WTC11 (cell line): ENCODE data around the gene TASL. TPM values are rescaled to one million over a fixed set of nuclear protein-coding genes. Genes with fewer than 3 reads are reported as not detected.

ENCODE experiments used
- ATAC-seq: fragments of 200-7000 bp; cut with Tn5 transposase; 2 replicates; pipeline ENCODE4 v1.10.0; 2021; ENCODE audit warnings: mild to moderate bottlenecking, moderate library complexity
- CTCF ChIA-PET: fragments of 300-600 bp; sonication (Branson Sonifier 250); formaldehyde crosslinking; loops from one replicate; lab custom pipeline; 2021; ENCODE audit warnings: antibody characterized with exemption; lab: Charles Lee
- POLR2A ChIA-PET: fragments of 350-600 bp; sonication (Branson Sonifier 250); formaldehyde crosslinking; loops from one replicate; lab custom pipeline; 2021; ENCODE audit warnings: antibody characterized with exemption; lab: Charles Lee
- DNase-seq: peaks from one replicate; pipeline ENCODE4 v3.0.0; 2021; ENCODE audit warnings: low spot score
- H3K27ac Mint-ChIP-seq: 2 replicates; pipeline ENCODE4 v1.8.0; 2021; ENCODE audit warnings: mixed read lengths
- H3K27me3 Mint-ChIP-seq: 2 replicates; pipeline ENCODE4 v1.8.0; 2021; ENCODE audit warnings: low read depth, mild to moderate bottlenecking, moderate library complexity, mixed read lengths
- H3K36me3 Mint-ChIP-seq: 2 replicates; pipeline ENCODE4 v1.8.0; 2021; ENCODE audit warnings: mixed read lengths
- H3K4me1 Mint-ChIP-seq: 2 replicates; pipeline ENCODE4 v1.8.0; 2022; ENCODE audit warnings: mixed read lengths
- H3K4me3 Mint-ChIP-seq: 2 replicates; pipeline ENCODE4 v1.8.0; 2021; ENCODE audit warnings: mild to moderate bottlenecking, moderate library complexity, mixed read lengths
- H3K9me3 Mint-ChIP-seq: 2 replicates; pipeline ENCODE4 v1.8.0; 2021; ENCODE audit warnings: mixed read lengths
- ATF2 ChIP-seq: sonication (generic); formaldehyde crosslinking; IDR thresholded peaks from 2 replicates; pipeline ENCODE4 v1.8.1; 2022; ENCODE audit warnings: low read depth, missing genetic modification reagents, borderline replicate concordance
- CBFB ChIP-seq: sonication (generic); formaldehyde crosslinking; IDR thresholded peaks from 2 replicates; pipeline ENCODE4 v1.8.1; 2022; ENCODE audit warnings: mild to moderate bottlenecking, low read depth, missing genetic modification reagents
- E2F5 ChIP-seq: sonication (generic); formaldehyde crosslinking; IDR thresholded peaks from 2 replicates; pipeline ENCODE4 v1.8.1; 2022; ENCODE audit warnings: mild to moderate bottlenecking, moderate library complexity, missing genetic modification reagents
- EMX1 ChIP-seq: fragments of 250-450 bp; sonication (Bioruptor Pico); IDR thresholded peaks from 2 replicates; pipeline ENCODE4 v1.8.0; 2021; ENCODE audit warnings: mild to moderate bottlenecking
- ESRRA ChIP-seq: sonication (generic); formaldehyde crosslinking; IDR thresholded peaks from 2 replicates; pipeline ENCODE4 v1.8.1; 2022; ENCODE audit warnings: mild to moderate bottlenecking, missing genetic modification reagents, borderline replicate concordance
- JAZF1 ChIP-seq: fragments of 250-450 bp; sonication (Bioruptor Pico); IDR thresholded peaks from 2 replicates; pipeline ENCODE4 v1.9.0; 2021; ENCODE audit warnings: moderate library complexity, mild to moderate bottlenecking, inconsistent platforms
- JUN ChIP-seq: sonication (generic); formaldehyde crosslinking; IDR thresholded peaks from 2 replicates; pipeline ENCODE4 v1.8.0; 2023; ENCODE audit warnings: mild to moderate bottlenecking, missing genetic modification reagents
- NR2C2 ChIP-seq: sonication (generic); formaldehyde crosslinking; IDR thresholded peaks from 2 replicates; pipeline ENCODE4 v1.8.0; 2022; ENCODE audit warnings: mild to moderate bottlenecking, missing genetic modification reagents
- SMAD4 ChIP-seq: sonication (generic); formaldehyde crosslinking; IDR thresholded peaks from 2 replicates; pipeline ENCODE4 v1.8.0; 2022; ENCODE audit warnings: mild to moderate bottlenecking, missing genetic modification reagents
- ZBTB43 ChIP-seq: sonication (generic); formaldehyde crosslinking; IDR thresholded peaks from 2 replicates; pipeline ENCODE4 v1.8.1; 2023; ENCODE audit warnings: mild to moderate bottlenecking, missing genetic modification reagents
- ZNF121 ChIP-seq: sonication (generic); formaldehyde crosslinking; IDR thresholded peaks from 2 replicates; pipeline ENCODE4 v1.8.0; 2023; ENCODE audit warnings: missing genetic modification reagents
- ZNF512 ChIP-seq: sonication (generic); formaldehyde crosslinking; IDR thresholded peaks from 2 replicates; pipeline ENCODE4 v1.8.1; 2022; ENCODE audit warnings: missing genetic modification reagents, borderline replicate concordance
- total RNA-seq: library from RNA; stranded (reverse); gene quantifications from 3 replicates; pipeline ENCODE4 v1.2.3, GENCODE V29; 2021
- TF ChIP-seq, protein P1 (sequence below): sonication (generic); formaldehyde crosslinking; conservative IDR thresholded peaks from 2 replicates; pipeline ENCODE4 v1.8.1; 2022; ENCODE audit warnings: mild to moderate bottlenecking, missing genetic modification reagents
- TF ChIP-seq, protein P2 (sequence below): sonication (generic); formaldehyde crosslinking; IDR thresholded peaks from 2 replicates; pipeline ENCODE4 v1.8.0; 2023; ENCODE audit warnings: missing genetic modification reagents, mild to moderate bottlenecking, borderline replicate concordance
- TF ChIP-seq, protein P3 (sequence below): sonication (generic); formaldehyde crosslinking; IDR thresholded peaks from 2 replicates; pipeline ENCODE4 v1.8.1; 2023; ENCODE audit warnings: mild to moderate bottlenecking, missing genetic modification reagents
- TF ChIP-seq, protein P4 (sequence below): sonication (generic); formaldehyde crosslinking; IDR thresholded peaks from 2 replicates; pipeline ENCODE4 v1.8.0; 2022; ENCODE audit warnings: missing genetic modification reagents
- TF ChIP-seq, protein P5 (sequence below): fragments of 250-450 bp; sonication (Bioruptor Pico); IDR thresholded peaks from 2 replicates; pipeline ENCODE4 v1.8.0; 2021; ENCODE audit warnings: mild to moderate bottlenecking

TASL gene
- total RNA-seq, 1 experiment from 2014 or later: not detected

- ChIA-PET CTCF (no interaction called here), POLR2A (no interaction called here)
- Mint-ChIP-seq H3K27me3 (no peaks in the 10 kb centered on the region), H3K9me3 (no peaks in the 10 kb centered on the region), H3K27ac (no peak overlapping the region; the same call in 1 of the 2 replicates), H3K36me3 (no peaks in the 10 kb centered on the region), H3K4me3 (no peak overlapping the region), H3K4me1 (peaks cover 6% of the 10 kb centered on the region)
- no peak for ATAC-seq
- no peak for DNase-seq
- TF ChIP-seq NR2C2 (CRISPR knock-in tag) (no peak), ESRRA (CRISPR knock-in tag) (no peak), ZNF512 (no peak), JUN (CRISPR knock-in tag) (no peak), JAZF1 (CRISPR knock-in tag) (no peak), E2F5 (CRISPR knock-in tag) (no peak), ATF2 (CRISPR knock-in tag) (no peak)
- TF ChIP-seq, protein P1, sequence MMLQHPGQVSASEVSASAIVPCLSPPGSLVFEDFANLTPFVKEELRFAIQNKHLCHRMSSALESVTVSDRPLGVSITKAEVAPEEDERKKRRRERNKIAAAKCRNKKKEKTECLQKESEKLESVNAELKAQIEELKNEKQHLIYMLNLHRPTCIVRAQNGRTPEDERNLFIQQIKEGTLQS (CRISPR knock-in tag): no peak
Measured at GRCh38 chrX:30610026-30610425, 32.5 kb upstream of the TASL start.

DNA sequence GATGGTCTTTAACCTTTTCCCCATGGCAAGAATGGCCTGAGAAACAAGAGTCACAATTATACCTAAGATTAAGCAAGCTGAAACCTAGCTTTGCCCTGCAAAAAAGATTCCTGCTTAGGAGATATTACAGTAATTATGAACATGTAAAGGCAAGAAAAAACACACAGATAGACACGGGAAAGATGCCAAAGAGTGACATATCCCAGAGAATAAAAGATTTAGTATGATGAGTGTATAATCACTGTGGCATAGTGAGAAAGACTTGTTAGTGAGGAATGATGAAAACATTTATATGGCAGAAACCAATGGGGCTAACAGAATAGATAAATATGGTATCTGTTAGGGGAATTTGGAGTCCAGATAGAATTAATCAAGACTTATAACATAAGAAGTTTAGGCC, 29.6 kb upstream of the TASL start:
- no peak overlapping the region for H3K4me3 Mint-ChIP-seq
- no peaks in the 10 kb centered on the region for H3K36me3 Mint-ChIP-seq
- DNase-seq: no peak
- H3K9me3 Mint-ChIP-seq: no peaks in the 10 kb centered on the region
- H3K4me1 Mint-ChIP-seq: peaks cover 6% of the 10 kb centered on the region
- no peak overlapping the region for H3K27ac Mint-ChIP-seq
- no peaks in the 10 kb centered on the region for H3K27me3 Mint-ChIP-seq
- no peak for ATAC-seq
- POLR2A ChIA-PET: no interaction called here
- CTCF ChIA-PET: no interaction called here
- TF ChIP-seq, protein P2, sequence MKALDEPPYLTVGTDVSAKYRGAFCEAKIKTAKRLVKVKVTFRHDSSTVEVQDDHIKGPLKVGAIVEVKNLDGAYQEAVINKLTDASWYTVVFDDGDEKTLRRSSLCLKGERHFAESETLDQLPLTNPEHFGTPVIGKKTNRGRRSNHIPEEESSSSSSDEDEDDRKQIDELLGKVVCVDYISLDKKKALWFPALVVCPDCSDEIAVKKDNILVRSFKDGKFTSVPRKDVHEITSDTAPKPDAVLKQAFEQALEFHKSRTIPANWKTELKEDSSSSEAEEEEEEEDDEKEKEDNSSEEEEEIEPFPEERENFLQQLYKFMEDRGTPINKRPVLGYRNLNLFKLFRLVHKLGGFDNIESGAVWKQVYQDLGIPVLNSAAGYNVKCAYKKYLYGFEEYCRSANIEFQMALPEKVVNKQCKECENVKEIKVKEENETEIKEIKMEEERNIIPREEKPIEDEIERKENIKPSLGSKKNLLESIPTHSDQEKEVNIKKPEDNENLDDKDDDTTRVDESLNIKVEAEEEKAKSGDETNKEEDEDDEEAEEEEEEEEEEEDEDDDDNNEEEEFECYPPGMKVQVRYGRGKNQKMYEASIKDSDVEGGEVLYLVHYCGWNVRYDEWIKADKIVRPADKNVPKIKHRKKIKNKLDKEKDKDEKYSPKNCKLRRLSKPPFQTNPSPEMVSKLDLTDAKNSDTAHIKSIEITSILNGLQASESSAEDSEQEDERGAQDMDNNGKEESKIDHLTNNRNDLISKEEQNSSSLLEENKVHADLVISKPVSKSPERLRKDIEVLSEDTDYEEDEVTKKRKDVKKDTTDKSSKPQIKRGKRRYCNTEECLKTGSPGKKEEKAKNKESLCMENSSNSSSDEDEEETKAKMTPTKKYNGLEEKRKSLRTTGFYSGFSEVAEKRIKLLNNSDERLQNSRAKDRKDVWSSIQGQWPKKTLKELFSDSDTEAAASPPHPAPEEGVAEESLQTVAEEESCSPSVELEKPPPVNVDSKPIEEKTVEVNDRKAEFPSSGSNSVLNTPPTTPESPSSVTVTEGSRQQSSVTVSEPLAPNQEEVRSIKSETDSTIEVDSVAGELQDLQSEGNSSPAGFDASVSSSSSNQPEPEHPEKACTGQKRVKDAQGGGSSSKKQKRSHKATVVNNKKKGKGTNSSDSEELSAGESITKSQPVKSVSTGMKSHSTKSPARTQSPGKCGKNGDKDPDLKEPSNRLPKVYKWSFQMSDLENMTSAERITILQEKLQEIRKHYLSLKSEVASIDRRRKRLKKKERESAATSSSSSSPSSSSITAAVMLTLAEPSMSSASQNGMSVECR (CRISPR knock-in tag): no peak
- TF ChIP-seq ZBTB43 (CRISPR knock-in tag) (no peak), EMX1 (no peak), E2F5 (CRISPR knock-in tag) (no peak), CBFB (no peak), SMAD4 (CRISPR knock-in tag) (no peak), ZNF121 (CRISPR knock-in tag) (no peak)
- TF ChIP-seq, protein P3, sequence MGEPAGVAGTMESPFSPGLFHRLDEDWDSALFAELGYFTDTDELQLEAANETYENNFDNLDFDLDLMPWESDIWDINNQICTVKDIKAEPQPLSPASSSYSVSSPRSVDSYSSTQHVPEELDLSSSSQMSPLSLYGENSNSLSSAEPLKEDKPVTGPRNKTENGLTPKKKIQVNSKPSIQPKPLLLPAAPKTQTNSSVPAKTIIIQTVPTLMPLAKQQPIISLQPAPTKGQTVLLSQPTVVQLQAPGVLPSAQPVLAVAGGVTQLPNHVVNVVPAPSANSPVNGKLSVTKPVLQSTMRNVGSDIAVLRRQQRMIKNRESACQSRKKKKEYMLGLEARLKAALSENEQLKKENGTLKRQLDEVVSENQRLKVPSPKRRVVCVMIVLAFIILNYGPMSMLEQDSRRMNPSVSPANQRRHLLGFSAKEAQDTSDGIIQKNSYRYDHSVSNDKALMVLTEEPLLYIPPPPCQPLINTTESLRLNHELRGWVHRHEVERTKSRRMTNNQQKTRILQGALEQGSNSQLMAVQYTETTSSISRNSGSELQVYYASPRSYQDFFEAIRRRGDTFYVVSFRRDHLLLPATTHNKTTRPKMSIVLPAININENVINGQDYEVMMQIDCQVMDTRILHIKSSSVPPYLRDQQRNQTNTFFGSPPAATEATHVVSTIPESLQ: no peak
- TF ChIP-seq, protein P4, sequence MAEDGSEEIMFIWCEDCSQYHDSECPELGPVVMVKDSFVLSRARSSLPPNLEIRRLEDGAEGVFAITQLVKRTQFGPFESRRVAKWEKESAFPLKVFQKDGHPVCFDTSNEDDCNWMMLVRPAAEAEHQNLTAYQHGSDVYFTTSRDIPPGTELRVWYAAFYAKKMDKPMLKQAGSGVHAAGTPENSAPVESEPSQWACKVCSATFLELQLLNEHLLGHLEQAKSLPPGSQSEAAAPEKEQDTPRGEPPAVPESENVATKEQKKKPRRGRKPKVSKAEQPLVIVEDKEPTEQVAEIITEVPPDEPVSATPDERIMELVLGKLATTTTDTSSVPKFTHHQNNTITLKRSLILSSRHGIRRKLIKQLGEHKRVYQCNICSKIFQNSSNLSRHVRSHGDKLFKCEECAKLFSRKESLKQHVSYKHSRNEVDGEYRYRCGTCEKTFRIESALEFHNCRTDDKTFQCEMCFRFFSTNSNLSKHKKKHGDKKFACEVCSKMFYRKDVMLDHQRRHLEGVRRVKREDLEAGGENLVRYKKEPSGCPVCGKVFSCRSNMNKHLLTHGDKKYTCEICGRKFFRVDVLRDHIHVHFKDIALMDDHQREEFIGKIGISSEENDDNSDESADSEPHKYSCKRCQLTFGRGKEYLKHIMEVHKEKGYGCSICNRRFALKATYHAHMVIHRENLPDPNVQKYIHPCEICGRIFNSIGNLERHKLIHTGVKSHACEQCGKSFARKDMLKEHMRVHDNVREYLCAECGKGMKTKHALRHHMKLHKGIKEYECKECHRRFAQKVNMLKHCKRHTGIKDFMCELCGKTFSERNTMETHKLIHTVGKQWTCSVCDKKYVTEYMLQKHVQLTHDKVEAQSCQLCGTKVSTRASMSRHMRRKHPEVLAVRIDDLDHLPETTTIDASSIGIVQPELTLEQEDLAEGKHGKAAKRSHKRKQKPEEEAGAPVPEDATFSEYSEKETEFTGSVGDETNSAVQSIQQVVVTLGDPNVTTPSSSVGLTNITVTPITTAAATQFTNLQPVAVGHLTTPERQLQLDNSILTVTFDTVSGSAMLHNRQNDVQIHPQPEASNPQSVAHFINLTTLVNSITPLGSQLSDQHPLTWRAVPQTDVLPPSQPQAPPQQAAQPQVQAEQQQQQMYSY: no peak
- TF ChIP-seq, protein P5, sequence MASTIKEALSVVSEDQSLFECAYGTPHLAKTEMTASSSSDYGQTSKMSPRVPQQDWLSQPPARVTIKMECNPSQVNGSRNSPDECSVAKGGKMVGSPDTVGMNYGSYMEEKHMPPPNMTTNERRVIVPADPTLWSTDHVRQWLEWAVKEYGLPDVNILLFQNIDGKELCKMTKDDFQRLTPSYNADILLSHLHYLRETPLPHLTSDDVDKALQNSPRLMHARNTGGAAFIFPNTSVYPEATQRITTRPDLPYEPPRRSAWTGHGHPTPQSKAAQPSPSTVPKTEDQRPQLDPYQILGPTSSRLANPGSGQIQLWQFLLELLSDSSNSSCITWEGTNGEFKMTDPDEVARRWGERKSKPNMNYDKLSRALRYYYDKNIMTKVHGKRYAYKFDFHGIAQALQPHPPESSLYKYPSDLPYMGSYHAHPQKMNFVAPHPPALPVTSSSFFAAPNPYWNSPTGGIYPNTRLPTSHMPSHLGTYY (CRISPR knock-in tag): no peak
